Stimulated activated effector memory CD8-positive, alpha-beta T cell treated with anti-CD3 and anti-CD28 coated beads, Interleukin-12 subunit alpha, Interleukin-12 subunit beta, amount 100 ng/mL, for 72 hours (primary cell): ENCODE results near the gene STX7.

ENCODE experiments used
- ATAC-seq: fragments of 150-1000 bp; cut with Tn5 transposase; 2 replicates; pipeline ENCODE4 v1.10.0; 2021
- DNase-seq, 2 donors: peaks; one replicate each; pipeline ENCODE4 v3.0.0; 2021 to 2022; ENCODE audit warnings: low spot score in 2 of 2
- H3K27ac Mint-ChIP-seq: one replicate; pipeline ENCODE4 v1.8.0; 2022; ENCODE audit warnings: mild to moderate bottlenecking, mixed read lengths
- H3K36me3 Mint-ChIP-seq: one replicate; pipeline ENCODE4 v1.8.0; 2022; ENCODE audit warnings: mild to moderate bottlenecking, mixed read lengths
- H3K4me1 Mint-ChIP-seq: one replicate; pipeline ENCODE4 v1.8.0; 2022; ENCODE audit warnings: mixed read lengths
- H3K4me3 Mint-ChIP-seq: one replicate; pipeline ENCODE4 v1.8.0; 2022; ENCODE audit warnings: mild to moderate bottlenecking, mixed read lengths
- H3K9me3 Mint-ChIP-seq: one replicate; pipeline ENCODE4 v1.8.0; 2022; ENCODE audit warnings: mixed read lengths

STX7 gene

GRCh38 chr6:132414761-132415160 is 98.2 kb downstream of the STX7 start:
- no peaks in the 10 kb centered on the region for H3K4me1 Mint-ChIP-seq
- H3K36me3 Mint-ChIP-seq = no peaks in the 10 kb centered on the region
- no peak overlapping the region for H3K4me3 Mint-ChIP-seq
- no peak for DNase-seq
- H3K9me3 Mint-ChIP-seq = no peaks in the 10 kb centered on the region
- ATAC-seq = no peak
- no peak overlapping the region for H3K27ac Mint-ChIP-seq

GRCh38 chr6:132414322-132414721 is 98.6 kb downstream of the STX7 start:
- Mint-ChIP-seq H3K4me1 (no peaks in the 10 kb centered on the region), H3K36me3 (no peaks in the 10 kb centered on the region), H3K4me3 (no peak overlapping the region), H3K9me3 (no peaks in the 10 kb centered on the region), H3K27ac (no peak overlapping the region)
- ATAC-seq (no peak), DNase-seq (no peak)

- H3K4me3 Mint-ChIP-seq = no peak overlapping the region
- H3K27ac Mint-ChIP-seq = no peak overlapping the region
- no peaks in the 10 kb centered on the region for H3K9me3 Mint-ChIP-seq
- H3K36me3 Mint-ChIP-seq = no peaks in the 10 kb centered on the region
- H3K4me1 Mint-ChIP-seq = no peaks in the 10 kb centered on the region
- ATAC-seq (no peak), DNase-seq (no peak)
Observed at GRCh38 chr6:132413499-132413802, 99.5 kb downstream of the STX7 start.

GRCh38 chr6:132412656-132413498 is 100.0 kb downstream of the STX7 start:
- H3K27ac Mint-ChIP-seq = no peak overlapping the region
- H3K4me1 Mint-ChIP-seq = no peaks in the 10 kb centered on the region
- ATAC-seq = no peak
- H3K36me3 Mint-ChIP-seq = no peaks in the 10 kb centered on the region
- no peak overlapping the region for H3K4me3 Mint-ChIP-seq
- no peaks in the 10 kb centered on the region for H3K9me3 Mint-ChIP-seq
- DNase-seq = no peak

- ATAC-seq (no peak), DNase-seq (no peak)
- Mint-ChIP-seq H3K9me3 (no peaks in the 10 kb centered on the region), H3K27ac (no peak overlapping the region), H3K36me3 (no peaks in the 10 kb centered on the region), H3K4me3 (no peak overlapping the region), H3K4me1 (no peaks in the 10 kb centered on the region)
Observed at GRCh38 chr6:132411296-132411695, 101.6 kb downstream of the STX7 start.

- DNase-seq (no peak), ATAC-seq (no peak)
- Mint-ChIP-seq H3K4me3 (no peak overlapping the region), H3K9me3 (no peaks in the 10 kb centered on the region), H3K4me1 (no peaks in the 10 kb centered on the region), H3K27ac (no peak overlapping the region), H3K36me3 (no peaks in the 10 kb centered on the region)
Observed at GRCh38 chr6:132410830-132411229, 102.1 kb downstream of the STX7 start.

GRCh38 chr6:132405143-132405915 is 107.6 kb downstream of the STX7 start:
- Mint-ChIP-seq H3K4me1 (peaks cover 20% of the 10 kb centered on the region), H3K9me3 (no peaks in the 10 kb centered on the region), H3K36me3 (no peaks in the 10 kb centered on the region), H3K27ac (no peak overlapping the region), H3K4me3 (no peak overlapping the region)
- DNase-seq (no peak), ATAC-seq (peak; percentile 57)

GRCh38 chr6:132404736-132405135 is 108.2 kb downstream of the STX7 start:
- Mint-ChIP-seq H3K4me1 (peaks cover 20% of the 10 kb centered on the region), H3K4me3 (no peak overlapping the region), H3K9me3 (no peaks in the 10 kb centered on the region), H3K36me3 (no peaks in the 10 kb centered on the region), H3K27ac (no peak overlapping the region)
- DNase-seq = no peak
- ATAC-seq = peak; percentile 60

- no peaks in the 10 kb centered on the region for H3K9me3 Mint-ChIP-seq
- peaks cover 20% of the 10 kb centered on the region for H3K4me1 Mint-ChIP-seq
- H3K4me3 Mint-ChIP-seq = no peak overlapping the region
- H3K36me3 Mint-ChIP-seq = no peaks in the 10 kb centered on the region
- ATAC-seq (no peak), DNase-seq (no peak)
- H3K27ac Mint-ChIP-seq = no peak overlapping the region
Observed at GRCh38 chr6:132404330-132404729, 108.6 kb downstream of the STX7 start.

- Mint-ChIP-seq H3K27ac (no peak overlapping the region), H3K4me1 (peaks cover 20% of the 10 kb centered on the region), H3K9me3 (no peaks in the 10 kb centered on the region), H3K4me3 (peak overlapping the region; percentile 33), H3K36me3 (no peaks in the 10 kb centered on the region)
- DNase-seq (no peak), ATAC-seq (no peak)
Observed at GRCh38 chr6:132401618-132402285, 111.2 kb downstream of the STX7 start.

- Mint-ChIP-seq H3K9me3 (no peaks in the 10 kb centered on the region), H3K4me3 (peak within 1 kb of the TSS; percentile 56)
Observed at GRCh38 chr6:132400883-132401617, 111.9 kb downstream of the STX7 start, which contains the start of gene MOXD1. Gene MOXD1, minus strand, starts transcription at chr6:132401475. Its CDS starts 49 bp downstream, at chr6:132401426.

GRCh38 chr6:132400555-132400882 is 112.4 kb downstream of the STX7 start:
- ATAC-seq (no peak), DNase-seq (no peak)
- Mint-ChIP-seq H3K9me3 (no peaks in the 10 kb centered on the region), H3K27ac (no peak overlapping the region), H3K4me3 (peak overlapping the region; percentile 56), H3K36me3 (no peaks in the 10 kb centered on the region), H3K4me1 (peaks cover 20% of the 10 kb centered on the region)

More at GRCh38 chr6:132400883-132401617, 111.9 kb downstream of the STX7 start, which contains the start of gene MOXD1:
- Mint-ChIP-seq H3K27ac (no peak within 1 kb of the TSS), H3K4me1 (peaks cover 20% of the 10 kb centered on the region), H3K36me3 (no peaks in the 10 kb centered on the region)
- ATAC-seq = peak; percentile 47
- DNase-seq = no peak

- DNase-seq (no peak), ATAC-seq (no peak)
- H3K4me3 Mint-ChIP-seq = no peak overlapping the region
- peaks cover 9% of the 10 kb centered on the region for H3K9me3 Mint-ChIP-seq
- peaks cover 19% of the 10 kb centered on the region for H3K4me1 Mint-ChIP-seq
- no peak overlapping the region for H3K27ac Mint-ChIP-seq
- H3K36me3 Mint-ChIP-seq = no peaks in the 10 kb centered on the region
Observed at GRCh38 chr6:132399376-132400074, 113.4 kb downstream of the STX7 start.
